ENCODE measurements around the gene OCA2. TPM values are rescaled to one million over a fixed set of nuclear protein-coding genes. Genes with fewer than 3 reads are reported as not detected.
A peak's percentile ranks its signal among the peaks of the same experiment; 100 is the strongest.
"Not testable (repeated sequence)": the region's sequence is repeated elsewhere in the genome, so short reads cannot be mapped to it uniquely, and the experiment has no call there.

Gene OCA2
- total RNA-seq (2022) = not detected in 2 replicates
- Bru-seq, nascent RNA = percentile 0 among the genes with signal in this experiment
- percentile 0 among the genes with signal in this experiment for BruChase-seq, experiment 1, labeled RNA remaining after a 6-hour chase
- BruChase-seq, experiment 2, labeled RNA remaining after a 2-hour chase = percentile 0 among the genes with signal in this experiment
- long read RNA-seq = 0 reads

DNA sequence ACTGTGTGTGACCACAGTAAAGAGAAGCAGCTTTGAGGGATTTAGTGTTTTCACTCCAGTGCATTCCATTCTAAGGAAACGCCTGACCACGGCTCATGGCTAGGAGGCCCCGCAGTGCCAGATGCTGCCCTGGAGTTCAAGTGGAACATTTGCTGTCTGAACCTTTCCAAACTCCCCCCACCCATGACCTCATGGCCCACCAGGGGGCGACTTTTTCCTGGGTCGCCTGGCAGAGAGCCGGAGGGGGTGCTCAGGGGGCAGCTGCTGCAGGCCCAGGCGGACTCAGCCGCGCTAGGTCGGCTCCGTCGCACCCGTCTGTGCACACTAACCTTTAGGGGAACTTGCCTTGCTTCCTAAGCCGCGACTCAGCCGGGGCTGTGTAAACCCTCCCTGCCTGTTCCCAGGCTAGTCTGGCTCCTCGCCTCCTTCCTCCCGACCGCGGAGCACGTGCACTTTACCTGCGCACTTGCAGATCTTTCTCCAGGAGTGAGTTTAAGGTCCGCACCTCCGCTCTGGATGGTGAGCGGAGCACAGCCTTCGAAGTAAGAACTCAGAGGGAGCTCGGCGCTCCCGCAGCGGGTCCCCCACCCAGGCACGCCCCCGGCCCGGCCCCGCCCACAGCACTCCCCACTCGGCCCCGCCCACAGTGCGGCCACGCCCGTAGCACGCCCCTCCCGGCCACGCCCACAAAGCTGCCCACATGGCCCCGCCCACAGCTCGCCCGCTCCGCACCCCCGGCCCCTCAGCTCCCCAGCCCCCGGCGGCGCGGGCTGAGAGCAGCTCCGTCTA lies at the start of gene OCA2:
Gene OCA2 (minus strand): TSS at position 550 of the 789 bp plus-strand sequence. CDS start 17,441 bp downstream, outside the sequence.
- Mint-ChIP-seq H3K27ac (ENCODE audit: low read depth, unreplicated experiment) (no peak within 1 kb of the TSS), H3K4me1 (ENCODE audit: insufficient read depth, unreplicated experiment) (no peaks in the 10 kb centered on the region), H3K36me3 (ENCODE audit: insufficient read depth, unreplicated experiment) (no peaks in the 10 kb centered on the region), H3K9me3 (ENCODE audit: unreplicated experiment) (peaks cover 14% of the 10 kb centered on the region), H3K27me3 (ENCODE audit: insufficient read depth, unreplicated experiment) (no peaks in the 10 kb centered on the region), H3K4me3 (ENCODE audit: unreplicated experiment) (no peak within 1 kb of the TSS)
- TF ChIP-seq, protein P1, sequence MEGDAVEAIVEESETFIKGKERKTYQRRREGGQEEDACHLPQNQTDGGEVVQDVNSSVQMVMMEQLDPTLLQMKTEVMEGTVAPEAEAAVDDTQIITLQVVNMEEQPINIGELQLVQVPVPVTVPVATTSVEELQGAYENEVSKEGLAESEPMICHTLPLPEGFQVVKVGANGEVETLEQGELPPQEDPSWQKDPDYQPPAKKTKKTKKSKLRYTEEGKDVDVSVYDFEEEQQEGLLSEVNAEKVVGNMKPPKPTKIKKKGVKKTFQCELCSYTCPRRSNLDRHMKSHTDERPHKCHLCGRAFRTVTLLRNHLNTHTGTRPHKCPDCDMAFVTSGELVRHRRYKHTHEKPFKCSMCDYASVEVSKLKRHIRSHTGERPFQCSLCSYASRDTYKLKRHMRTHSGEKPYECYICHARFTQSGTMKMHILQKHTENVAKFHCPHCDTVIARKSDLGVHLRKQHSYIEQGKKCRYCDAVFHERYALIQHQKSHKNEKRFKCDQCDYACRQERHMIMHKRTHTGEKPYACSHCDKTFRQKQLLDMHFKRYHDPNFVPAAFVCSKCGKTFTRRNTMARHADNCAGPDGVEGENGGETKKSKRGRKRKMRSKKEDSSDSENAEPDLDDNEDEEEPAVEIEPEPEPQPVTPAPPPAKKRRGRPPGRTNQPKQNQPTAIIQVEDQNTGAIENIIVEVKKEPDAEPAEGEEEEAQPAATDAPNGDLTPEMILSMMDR (IDR thresholded peaks at IDR 0.05; ENCODE audit: unreplicated experiment) = no peak
- DNase-seq (ENCODE audit: unreplicated experiment) = no peak
- intact Hi-C loops (cut with micrococcal nuclease) = no loop called here
- no TSS peak for BruUV-seq (replicated peaks)
- ChIA-PET CTCF (interaction anchor here (0.6 kb wide), 1 partner anchor 49 kb away, joined by 3 read pairs; no protein-coding TSS in a partner anchor), POLR2A (no interaction called here)

DNA sequence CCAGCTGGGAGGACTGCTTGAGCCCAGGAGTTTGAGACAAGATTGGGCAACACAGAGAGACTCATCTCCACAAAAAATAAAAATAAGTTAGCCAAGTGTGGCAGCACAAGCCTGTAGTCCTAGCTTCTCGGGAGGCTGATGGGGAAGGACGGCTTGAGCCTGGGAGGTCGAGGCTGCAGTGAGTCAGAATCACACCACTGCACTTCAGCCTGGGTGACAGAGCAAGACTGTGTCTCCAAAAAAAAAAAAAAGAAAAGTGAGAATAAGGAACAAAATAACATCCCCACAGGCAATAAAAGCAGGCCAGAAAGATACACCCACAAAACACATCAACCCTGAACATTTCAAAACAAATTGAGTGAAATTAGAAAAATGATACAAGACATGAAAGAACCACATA lies 48.7 kb upstream of the OCA2 start:
- Mint-ChIP-seq H3K36me3 (ENCODE audit: insufficient read depth, unreplicated experiment) (peaks cover 57% of the 10 kb centered on the region), H3K9me3 (ENCODE audit: unreplicated experiment) (peaks cover 20% of the 10 kb centered on the region), H3K27me3 (ENCODE audit: insufficient read depth, unreplicated experiment) (no peaks in the 10 kb centered on the region), H3K4me3 (ENCODE audit: unreplicated experiment) (no peak overlapping the region), H3K4me1 (ENCODE audit: insufficient read depth, unreplicated experiment) (no peaks in the 10 kb centered on the region), H3K27ac (ENCODE audit: low read depth, unreplicated experiment) (no peak overlapping the region)
- ChIA-PET CTCF (interaction anchor here (0.6 kb wide), 1 partner anchor 49 kb away, joined by 3 read pairs; no protein-coding TSS in a partner anchor), POLR2A (no interaction called here)
- intact Hi-C loops (cut with micrococcal nuclease) = no loop called here
- no TSS peak for BruUV-seq (replicated peaks)
- no peak for DNase-seq (ENCODE audit: unreplicated experiment)
- TF ChIP-seq, protein P1 (IDR thresholded peaks at IDR 0.05; ENCODE audit: unreplicated experiment) = no peak

DNA sequence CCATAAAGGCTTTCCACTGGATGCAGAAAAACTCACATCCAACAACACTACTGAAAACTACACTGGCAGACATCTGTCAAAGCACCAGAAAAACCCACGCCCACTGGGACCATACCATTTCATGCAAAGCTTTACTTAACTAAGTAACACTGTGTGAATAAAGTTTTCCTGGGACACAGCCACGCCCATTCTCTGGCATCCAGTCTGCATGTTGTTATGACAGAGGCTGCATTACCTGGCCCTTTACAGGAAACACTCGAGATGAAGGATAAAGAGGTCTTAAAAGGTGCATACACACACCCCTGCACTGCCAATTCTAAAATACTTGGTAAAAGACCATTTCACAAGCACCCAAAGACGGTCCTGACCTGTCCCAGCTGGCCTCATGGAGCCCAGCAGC lies 46.3 kb upstream of the OCA2 start:
- H3K36me3 Mint-ChIP-seq (ENCODE audit: insufficient read depth, unreplicated experiment) = peaks cover 58% of the 10 kb centered on the region
- H3K4me3 Mint-ChIP-seq (ENCODE audit: unreplicated experiment); H3K27me3 Mint-ChIP-seq (ENCODE audit: insufficient read depth, unreplicated experiment); DNase-seq (ENCODE audit: unreplicated experiment); H3K27ac Mint-ChIP-seq (ENCODE audit: low read depth, unreplicated experiment); POLR2A ChIA-PET; H3K4me1 Mint-ChIP-seq (ENCODE audit: insufficient read depth, unreplicated experiment); BruUV-seq (replicated peaks); intact Hi-C loops (cut with micrococcal nuclease): not testable (repeated sequence)
- CTCF ChIA-PET = interaction anchor here (4.0 kb wide), 1 partner anchor 19 kb away, joined by 24 read pairs; no protein-coding TSS in a partner anchor
- peaks cover 18% of the 10 kb centered on the region for H3K9me3 Mint-ChIP-seq (ENCODE audit: unreplicated experiment)

DNA sequence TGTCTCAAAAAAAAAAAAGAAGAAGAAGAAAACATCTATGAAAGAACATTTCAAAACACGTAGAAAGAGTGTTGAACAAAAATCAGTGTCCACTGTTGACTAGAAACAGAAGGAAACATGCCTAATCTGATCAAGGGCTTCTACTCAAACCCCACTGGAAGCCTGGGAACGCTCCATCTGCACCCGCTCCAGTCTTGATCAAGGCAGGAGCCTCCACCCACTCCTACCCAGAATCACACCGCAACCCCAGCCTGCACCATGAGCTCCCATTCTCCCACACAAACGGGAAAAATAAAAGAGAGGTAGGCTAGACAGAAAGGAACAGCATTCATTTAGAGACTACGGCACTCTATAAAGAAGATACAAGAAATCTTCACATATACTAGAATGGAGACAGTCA lies 40.9 kb upstream of the OCA2 start:
- Mint-ChIP-seq H3K27me3 (ENCODE audit: insufficient read depth, unreplicated experiment) (no peaks in the 10 kb centered on the region), H3K4me1 (ENCODE audit: insufficient read depth, unreplicated experiment) (no peaks in the 10 kb centered on the region), H3K4me3 (ENCODE audit: unreplicated experiment) (no peak overlapping the region), H3K27ac (ENCODE audit: low read depth, unreplicated experiment) (no peak overlapping the region), H3K36me3 (ENCODE audit: insufficient read depth, unreplicated experiment) (peaks cover 63% of the 10 kb centered on the region), H3K9me3 (ENCODE audit: unreplicated experiment) (no peaks in the 10 kb centered on the region)
- POLR2A ChIA-PET = no interaction called here
- no peak for DNase-seq (ENCODE audit: unreplicated experiment)
- CTCF ChIA-PET = interaction anchor here (1.2 kb wide), 1 partner anchor 13 kb away, joined by 4 read pairs; no protein-coding TSS in a partner anchor
- BruUV-seq (replicated peaks) = no TSS peak
- TF ChIP-seq, protein P1 (IDR thresholded peaks at IDR 0.05; ENCODE audit: unreplicated experiment) = no peak
- intact Hi-C loops (cut with micrococcal nuclease) = no loop called here

DNA sequence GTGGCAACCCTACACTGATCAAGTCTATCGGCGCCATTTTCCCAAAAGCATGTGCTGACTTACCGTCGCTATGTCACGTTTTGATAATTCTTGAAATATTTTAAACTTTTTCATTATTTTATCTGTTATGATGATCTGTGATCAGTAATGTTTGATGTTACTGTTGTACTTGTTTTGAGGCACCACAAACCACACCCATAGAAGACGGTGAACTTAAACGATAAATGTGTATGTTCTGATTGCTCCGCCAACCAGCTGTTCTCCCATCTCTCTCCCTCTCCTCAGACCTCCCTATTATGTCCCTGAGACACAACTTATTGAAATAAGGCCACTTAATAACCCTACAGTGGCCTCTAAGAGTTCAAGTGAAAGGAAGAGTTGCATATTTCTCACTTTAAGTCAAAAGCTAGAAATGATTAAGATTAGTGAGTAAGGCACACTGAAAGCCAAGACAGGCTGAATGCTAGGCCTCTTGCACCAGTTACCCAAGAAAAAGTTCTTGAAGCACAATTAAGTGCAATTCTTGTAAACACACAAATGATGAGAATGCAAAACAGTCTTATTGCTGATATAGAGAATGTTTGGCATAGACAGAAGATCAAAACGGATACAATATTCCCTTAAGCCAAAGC lies 38.4 kb upstream of the OCA2 start:
- BruUV-seq (replicated peaks); H3K4me3 Mint-ChIP-seq (ENCODE audit: unreplicated experiment); intact Hi-C loops (cut with micrococcal nuclease); DNase-seq (ENCODE audit: unreplicated experiment); H3K9me3 Mint-ChIP-seq (ENCODE audit: unreplicated experiment); H3K4me1 Mint-ChIP-seq (ENCODE audit: insufficient read depth, unreplicated experiment); POLR2A ChIA-PET; H3K27me3 Mint-ChIP-seq (ENCODE audit: insufficient read depth, unreplicated experiment): not testable (repeated sequence)
- peak overlapping the region; percentile 42 for H3K27ac Mint-ChIP-seq (ENCODE audit: low read depth, unreplicated experiment)
- peaks cover 54% of the 10 kb centered on the region for H3K36me3 Mint-ChIP-seq (ENCODE audit: insufficient read depth, unreplicated experiment)
- CTCF ChIA-PET = interaction anchor here (0.5 to 1.5 kb wide), 3 partner anchors 11 to 1237 kb away, joined by 3 to 6 read pairs (median 3); no protein-coding TSS in a partner anchor

DNA sequence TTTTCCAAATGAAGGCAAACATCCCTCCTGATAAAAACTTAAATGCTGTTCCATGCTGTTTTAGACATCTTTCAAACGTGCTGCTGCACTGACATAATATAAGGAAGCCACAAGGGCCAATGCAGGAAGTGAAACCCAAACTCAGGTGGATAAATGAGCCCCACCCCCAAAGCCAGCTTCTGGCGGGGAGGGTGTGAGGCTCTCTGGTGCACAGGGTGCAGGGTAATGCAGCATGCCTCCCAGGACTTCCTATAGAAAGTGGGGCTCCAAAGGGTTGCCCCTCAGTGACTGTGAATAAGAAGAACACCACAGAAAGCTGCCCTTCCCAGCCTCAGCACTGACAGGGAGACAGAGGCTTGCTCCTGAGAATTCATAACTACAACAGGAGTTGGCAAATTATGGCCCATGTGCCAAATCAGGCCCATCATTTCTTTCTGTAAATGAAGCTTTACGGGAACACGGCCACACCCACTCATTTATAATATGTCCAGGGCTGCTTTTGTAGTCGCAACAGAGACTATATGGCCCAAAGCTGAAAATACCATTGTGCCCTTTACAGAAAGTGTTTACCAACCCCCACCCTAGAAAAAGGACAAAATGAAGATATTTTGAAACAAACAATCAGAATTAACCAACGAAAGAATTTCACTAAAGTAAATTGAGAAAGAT lies 37.3 kb upstream of the OCA2 start:
- DNase-seq (ENCODE audit: unreplicated experiment); H3K27me3 Mint-ChIP-seq (ENCODE audit: insufficient read depth, unreplicated experiment); POLR2A ChIA-PET; intact Hi-C loops (cut with micrococcal nuclease); H3K27ac Mint-ChIP-seq (ENCODE audit: low read depth, unreplicated experiment); H3K4me1 Mint-ChIP-seq (ENCODE audit: insufficient read depth, unreplicated experiment); H3K4me3 Mint-ChIP-seq (ENCODE audit: unreplicated experiment); BruUV-seq (replicated peaks); H3K9me3 Mint-ChIP-seq (ENCODE audit: unreplicated experiment): not testable (repeated sequence)
- CTCF ChIA-PET = interaction anchor here (0.6 kb wide), 1 partner anchor 428 kb away, joined by 3 read pairs; no protein-coding TSS in a partner anchor
- H3K36me3 Mint-ChIP-seq (ENCODE audit: insufficient read depth, unreplicated experiment) = peaks cover 44% of the 10 kb centered on the region
